Ammon's horn (tissue), 1 donor: ENCODE data around the gene FRA10AC1.

Source experiments
- DNase-seq: peaks from one replicate; pipeline ENCODE4 v3.0.0-alpha.2; 2016; ENCODE audit warnings: low spot score

FRA10AC1 gene

GRCh38 chr10:93629647-93630305 lies 72.6 kb downstream of the FRA10AC1 start:
- DNase-seq, result no peak

DNA sequence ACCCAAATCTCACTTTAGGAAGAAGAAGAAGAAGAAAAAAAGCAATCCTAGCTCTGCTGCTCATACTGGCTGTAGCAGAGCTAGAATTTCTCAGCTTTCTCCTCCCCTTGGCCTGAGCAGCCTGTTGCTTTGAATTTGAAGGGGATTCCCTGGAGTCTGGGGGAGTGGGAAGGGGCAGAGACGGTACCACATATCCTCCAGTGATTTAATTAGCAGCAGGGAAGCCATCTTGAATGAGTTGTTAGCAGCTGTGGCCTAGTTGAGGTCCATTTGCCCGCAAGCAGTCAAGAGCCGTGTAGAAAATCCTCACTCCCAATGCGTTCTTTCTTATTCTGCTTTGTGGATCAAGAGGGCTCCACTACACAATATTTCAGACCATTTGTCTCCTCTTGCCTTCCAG lies 73.5 kb downstream of the FRA10AC1 start:
- no peak for DNase-seq

GRCh38 chr10:93622942-93623341 lies 79.5 kb downstream of the FRA10AC1 start:
- DNase-seq, result no peak

- DNase-seq, result no peak
Observed at GRCh38 chr10:93620925-93621324, 81.5 kb downstream of the FRA10AC1 start.
